ENCODE data around the gene EME1. TPM values are rescaled to one million over a fixed set of nuclear protein-coding genes. Genes with fewer than 3 reads are reported as not detected.

The EME1 gene
- polyA plus RNA-seq, 1 of the 3 experiments (the other 2 are of a cell fraction) = 16.9 TPM

- Histone ChIP-seq H3F3A (replicated peaks; ENCODE audit: insufficient read depth) (peaks cover 11% of the 10 kb centered on the region), H3K4me3 (ENCODE audit: low read depth in 2 of 2, low read length in 1 of 2) (no peak overlapping the region), H3K36me3 (replicated peaks in 1 of 2; ENCODE audit: control insufficient read depth in 1 of 2, insufficient read depth in 2 of 2, low read length in 1 of 2) (no peaks in the 10 kb centered on the region), H3K4me2 (no peak overlapping the region), H4K20me1 (ENCODE audit: insufficient read depth) (no peaks in the 10 kb centered on the region), H3K9ac (no peak overlapping the region), H3K27me3 (ENCODE audit: insufficient read depth) (no peaks in the 10 kb centered on the region), H3K79me2 (ENCODE audit: insufficient read depth) (no peaks in the 10 kb centered on the region), H2AFZ (ENCODE audit: low read depth) (no peak overlapping the region), H3K9me2 (no peaks in the 10 kb centered on the region), H3K9me3 (no peaks in the 10 kb centered on the region), H3K4me1 (ENCODE audit: control insufficient read depth in 1 of 2, insufficient read depth in 2 of 2, low read depth in 1 of 2, low read length in 1 of 2) (peaks cover 0 to 14% of the 10 kb centered on the region in 2 experiments; a peak in 3 of 4 replicates), H3K27ac (ENCODE audit: low read depth in 2 of 2, low read length in 1 of 2) (no peak overlapping the region)
- DNase-seq = no peak
- 96% methylated on average over 11 of the region's 11 CpGs for whole genome bisulfite sequencing (ENCODE audit: low lambda C conversion rate)
- POLR2A ChIA-PET = no interaction called here
- TF ChIP-seq MXI1 (IDR thresholded peaks at IDR 0.05; ENCODE audit: low read depth, low read length) (no peak), RFX5 (IDR thresholded peaks at IDR 0.05; ENCODE audit: low read length) (no peak), EP300 (IDR thresholded peaks at IDR 0.05; ENCODE audit: borderline replicate concordance in 1 of 2, low read depth in 1 of 2, low read length in 1 of 2) (no peak), CHD2 (IDR thresholded peaks at IDR 0.05; ENCODE audit: low read length, partially characterized antibody) (no peak), FOSL2 (IDR thresholded peaks at IDR 0.05; ENCODE audit: borderline replicate concordance, low read depth) (no peak), GATA2 (CRISPR knock-in tag; IDR thresholded peaks at IDR 0.05) (no peak), RXRA (IDR thresholded peaks at IDR 0.05; ENCODE audit: borderline replicate concordance, low read depth) (no peak), USF1 (IDR thresholded peaks at IDR 0.05; ENCODE audit: borderline replicate concordance, low read depth) (no peak), USF2 (IDR thresholded peaks at IDR 0.05; ENCODE audit: borderline replicate concordance, low read depth, low read length) (no peak), REST (IDR thresholded peaks at IDR 0.05; ENCODE audit: low read depth, low read length) (no peak), NFIC (IDR thresholded peaks at IDR 0.05; ENCODE audit: borderline replicate concordance) (no peak), GABPA (IDR thresholded peaks at IDR 0.05; ENCODE audit: low read depth) (no peak), SMC3 (IDR thresholded peaks at IDR 0.05; ENCODE audit: low read depth, low read length) (no peak), ZBTB33 (IDR thresholded peaks at IDR 0.05; ENCODE audit: borderline replicate concordance, low read depth) (no peak), FOXM1 (IDR thresholded peaks at IDR 0.05; ENCODE audit: low read depth) (no peak), JUND (IDR thresholded peaks at IDR 0.05) (no peak), ELF1 (IDR thresholded peaks at IDR 0.05) (no peak)
- CTCF ChIA-PET = interaction anchor here (0.6 to 2.0 kb wide), 6 partner anchors 19 to 236 kb away, joined by 3 to 7 read pairs (median 4); no protein-coding TSS in a partner anchor
Observed at GRCh38 chr17:50330151-50330775, 42.8 kb upstream of the EME1 start.
